Activated CD4-positive, alpha-beta T cell treated with anti-CD3 and anti-CD28 coated beads, Interleukin-2, amount 10 ng/mL, durations not matched to agents 7 days and 5 days (primary cell): ENCODE data around the gene NFKB2. TPM values are rescaled to one million over a fixed set of nuclear protein-coding genes. Genes with fewer than 3 reads are reported as not detected.

ENCODE experiments used
- CTCF ChIA-PET: fragments of 350-600 bp; sonication (Branson Sonifier 250); formaldehyde crosslinking; loops from one replicate; lab custom pipeline; 2021; ENCODE audit warnings: antibody characterized with exemption; lab: Charles Lee
- POLR2A ChIA-PET: fragments of 350-600 bp; sonication (Branson Sonifier 250); formaldehyde crosslinking; loops from one replicate; lab custom pipeline; 2021; ENCODE audit warnings: antibody characterized with exemption; lab: Charles Lee
- DNase-seq: peaks from one replicate; pipeline ENCODE4 v3.0.0-alpha.2; 2020
- H3K27ac Mint-ChIP-seq: one replicate; pipeline ENCODE4 v1.8.0; 2021; ENCODE audit warnings: mild to moderate bottlenecking, moderate library complexity, mixed read lengths
- H3K27me3 Mint-ChIP-seq: one replicate; pipeline ENCODE4 v1.8.0; 2021; ENCODE audit warnings: mixed read lengths
- H3K36me3 Mint-ChIP-seq: one replicate; pipeline ENCODE4 v1.8.0; 2021; ENCODE audit warnings: low read depth, mixed read lengths
- H3K4me1 Mint-ChIP-seq: one replicate; pipeline ENCODE4 v1.8.0; 2021; ENCODE audit warnings: mixed read lengths
- H3K4me3 Mint-ChIP-seq: one replicate; pipeline ENCODE4 v1.8.0; 2021; ENCODE audit warnings: mild to moderate bottlenecking, moderate library complexity, mixed read lengths
- H3K9me3 Mint-ChIP-seq: one replicate; pipeline ENCODE4 v1.8.0; 2021; ENCODE audit warnings: mixed read lengths
- total RNA-seq, 2 experiments: library from RNA; stranded (reverse); gene quantifications; one replicate each; pipeline ENCODE4 v1.2.3, GENCODE V29; 2021

The NFKB2 gene
- 10 to 100 TPM; 74.8 to 81.8 TPM for total RNA-seq

- Mint-ChIP-seq H3K4me1 (peaks cover 54% of the 10 kb centered on the region), H3K9me3 (no peaks in the 10 kb centered on the region), H3K36me3 (peaks cover 28% of the 10 kb centered on the region)
Measured at GRCh38 chr10:102395400-102396316, at the start of gene NFKB2. TSS of gene NFKB2 (plus strand) at chr10:102395705. CDS start at chr10:102395960, 255 bp downstream.

GRCh38 chr10:102347236-102347828 lies 48.2 kb upstream of the NFKB2 start:
- ChIA-PET POLR2A (no interaction called here), CTCF (interaction anchor here (1.2 to 11.8 kb wide), 7 partner anchors 9 to 178 kb away, joined by 3 to 170 read pairs (median 5); no protein-coding TSS in a partner anchor)
- Mint-ChIP-seq H3K36me3 (peaks cover 11% of the 10 kb centered on the region), H3K4me3 (no peak overlapping the region), H3K9me3 (no peaks in the 10 kb centered on the region), H3K27ac (no peak overlapping the region), H3K27me3 (no peaks in the 10 kb centered on the region), H3K4me1 (no peaks in the 10 kb centered on the region)
- peak; percentile 20 for DNase-seq

More at GRCh38 chr10:102395400-102396316, at the start of gene NFKB2:
- ChIA-PET CTCF (interaction anchor here (0.7 to 9.2 kb wide), 15 partner anchors 7 to 245 kb away, joined by 3 to 118 read pairs (median 11); partner anchors contain the start of genes CUEDC2, ELOVL3 and FBXL15), POLR2A (interaction anchor here (0.6 kb wide), 1 partner anchor 55 kb away, joined by 3 read pairs; no protein-coding TSS in a partner anchor)
- H3K4me3 Mint-ChIP-seq = peak within 1 kb of the TSS; percentile 92
- no peaks in the 10 kb centered on the region for H3K27me3 Mint-ChIP-seq
- DNase-seq = peak; percentile 89
- peak within 1 kb of the TSS; percentile 96 for H3K27ac Mint-ChIP-seq

- CTCF ChIA-PET = interaction anchor here (0.5 to 11.8 kb wide), 29 partner anchors 9 to 232 kb away, joined by 3 to 170 read pairs (median 4); partner anchors contain the start of genes ELOVL3 and NFKB2
- Mint-ChIP-seq H3K4me1 (no peaks in the 10 kb centered on the region), H3K27ac (no peak overlapping the region), H3K36me3 (peaks cover 22% of the 10 kb centered on the region), H3K9me3 (no peaks in the 10 kb centered on the region), H3K27me3 (no peaks in the 10 kb centered on the region), H3K4me3 (no peak overlapping the region)
- POLR2A ChIA-PET = no interaction called here
- peak; percentile 80 for DNase-seq
Measured at GRCh38 chr10:102352066-102352715, 43.3 kb upstream of the NFKB2 start.

- H3K27ac Mint-ChIP-seq = no peak overlapping the region
- POLR2A ChIA-PET = no interaction called here
- H3K27me3 Mint-ChIP-seq = no peaks in the 10 kb centered on the region
- H3K4me3 Mint-ChIP-seq = no peak overlapping the region
- no peak for DNase-seq
- CTCF ChIA-PET = interaction anchor here (0.5 to 11.8 kb wide), 10 partner anchors 9 to 185 kb away, joined by 3 to 170 read pairs (median 4); no protein-coding TSS in a partner anchor
- H3K36me3 Mint-ChIP-seq = peaks cover 38% of the 10 kb centered on the region
- no peaks in the 10 kb centered on the region for H3K9me3 Mint-ChIP-seq
- H3K4me1 Mint-ChIP-seq = peaks cover 13% of the 10 kb centered on the region
Measured at GRCh38 chr10:102354451-102354850, 41.1 kb upstream of the NFKB2 start.

- H3K27ac Mint-ChIP-seq = no peak overlapping the region
- H3K4me1 Mint-ChIP-seq = peaks cover 13% of the 10 kb centered on the region
- POLR2A ChIA-PET = no interaction called here
Measured at GRCh38 chr10:102358712-102359382, 36.7 kb upstream of the NFKB2 start.

GRCh38 chr10:102367441-102367840 lies 28.1 kb upstream of the NFKB2 start:
- no peak overlapping the region for H3K4me3 Mint-ChIP-seq

More at GRCh38 chr10:102358712-102359382, 36.7 kb upstream of the NFKB2 start:
- Mint-ChIP-seq H3K36me3 (peaks cover 53% of the 10 kb centered on the region), H3K27me3 (no peaks in the 10 kb centered on the region), H3K4me3 (no peak overlapping the region), H3K9me3 (no peaks in the 10 kb centered on the region)
- CTCF ChIA-PET = interaction anchor here (0.6 to 8.7 kb wide), 12 partner anchors 8 to 454 kb away, joined by 3 to 49 read pairs (median 4); partner anchors contain the start of genes GBF1 and SUFU
- DNase-seq = no peak

GRCh38 chr10:102368077-102368476 lies 27.4 kb upstream of the NFKB2 start:
- no peak overlapping the region for H3K27ac Mint-ChIP-seq
- H3K4me3 Mint-ChIP-seq = no peak overlapping the region
- ChIA-PET CTCF (interaction anchor here (0.7 to 2.5 kb wide), 8 partner anchors 7 to 138 kb away, joined by 3 to 10 read pairs (median 5); partner anchors contain the start of gene NFKB2), POLR2A (no interaction called here)
- H3K4me1 Mint-ChIP-seq = no peaks in the 10 kb centered on the region
- H3K9me3 Mint-ChIP-seq = no peaks in the 10 kb centered on the region
- no peaks in the 10 kb centered on the region for H3K27me3 Mint-ChIP-seq
- H3K36me3 Mint-ChIP-seq = peaks cover 75% of the 10 kb centered on the region
- DNase-seq = no peak

More at GRCh38 chr10:102367441-102367840, 28.1 kb upstream of the NFKB2 start:
- CTCF ChIA-PET = interaction anchor here (1.0 to 1.9 kb wide), 4 partner anchors 10 to 19 kb away, joined by 3 to 10 read pairs (median 6); no protein-coding TSS in a partner anchor
- no peaks in the 10 kb centered on the region for H3K9me3 Mint-ChIP-seq
- H3K27ac Mint-ChIP-seq = no peak overlapping the region
- H3K27me3 Mint-ChIP-seq = no peaks in the 10 kb centered on the region
- POLR2A ChIA-PET = no interaction called here
- DNase-seq = no peak
- H3K4me1 Mint-ChIP-seq = no peaks in the 10 kb centered on the region
- peaks cover 77% of the 10 kb centered on the region for H3K36me3 Mint-ChIP-seq

- no peaks in the 10 kb centered on the region for H3K27me3 Mint-ChIP-seq
Measured at GRCh38 chr10:102371295-102371694, 24.2 kb upstream of the NFKB2 start.

GRCh38 chr10:102375250-102375649 lies 20.3 kb upstream of the NFKB2 start:
- Mint-ChIP-seq H3K4me1 (no peaks in the 10 kb centered on the region), H3K27me3 (no peaks in the 10 kb centered on the region), H3K36me3 (peaks cover 42% of the 10 kb centered on the region), H3K4me3 (no peak overlapping the region), H3K9me3 (no peaks in the 10 kb centered on the region), H3K27ac (no peak overlapping the region)
- DNase-seq = no peak
- ChIA-PET POLR2A (no interaction called here), CTCF (interaction anchor here (0.5 to 2.0 kb wide), 8 partner anchors 10 to 235 kb away, joined by 3 to 7 read pairs (median 4); no protein-coding TSS in a partner anchor)

More at GRCh38 chr10:102371295-102371694, 24.2 kb upstream of the NFKB2 start:
- no peak for DNase-seq
- Mint-ChIP-seq H3K36me3 (peaks cover 69% of the 10 kb centered on the region), H3K27ac (no peak overlapping the region), H3K4me3 (no peak overlapping the region), H3K9me3 (no peaks in the 10 kb centered on the region), H3K4me1 (no peaks in the 10 kb centered on the region)
- ChIA-PET POLR2A (interaction anchor here (0.6 kb wide), 1 partner anchor 93 kb away, joined by 10 read pairs; no protein-coding TSS in a partner anchor), CTCF (interaction anchor here (0.5 to 2.3 kb wide), 9 partner anchors 13 to 747 kb away, joined by 3 to 7 read pairs (median 3); no protein-coding TSS in a partner anchor)

GRCh38 chr10:102375867-102376266 lies 19.6 kb upstream of the NFKB2 start:
- POLR2A ChIA-PET = no interaction called here
- H3K27me3 Mint-ChIP-seq = no peaks in the 10 kb centered on the region
- H3K27ac Mint-ChIP-seq = no peak overlapping the region
- CTCF ChIA-PET = interaction anchor here (1.0 to 2.0 kb wide), 5 partner anchors 9 to 234 kb away, joined by 3 to 7 read pairs (median 4); no protein-coding TSS in a partner anchor
- peaks cover 37% of the 10 kb centered on the region for H3K36me3 Mint-ChIP-seq
- H3K4me3 Mint-ChIP-seq = no peak overlapping the region
- no peaks in the 10 kb centered on the region for H3K4me1 Mint-ChIP-seq
- DNase-seq = no peak
- H3K9me3 Mint-ChIP-seq = no peaks in the 10 kb centered on the region

GRCh38 chr10:102376901-102377300 lies 18.6 kb upstream of the NFKB2 start:
- peaks cover 32% of the 10 kb centered on the region for H3K36me3 Mint-ChIP-seq
- H3K27me3 Mint-ChIP-seq = no peaks in the 10 kb centered on the region
- CTCF ChIA-PET = interaction anchor here (1.7 to 2.0 kb wide), 2 partner anchors 8 to 23 kb away, joined by 7 read pairs; no protein-coding TSS in a partner anchor
- DNase-seq = no peak
- H3K4me3 Mint-ChIP-seq = no peak overlapping the region
- no peak overlapping the region for H3K27ac Mint-ChIP-seq
- no peaks in the 10 kb centered on the region for H3K4me1 Mint-ChIP-seq
- POLR2A ChIA-PET = no interaction called here
- H3K9me3 Mint-ChIP-seq = no peaks in the 10 kb centered on the region
